Nephron progenitor cell (in vitro differentiated cells): ENCODE data around the gene KYNU.

Source experiments
- DNase-seq: peaks from one replicate; pipeline ENCODE4 v3.0.0; 2021
- H3K27ac Mint-ChIP-seq: 2 replicates; pipeline ENCODE4 v1.8.0; 2021; ENCODE audit warnings: mild to moderate bottlenecking, moderate library complexity, mixed read lengths
- H3K27me3 Mint-ChIP-seq: 2 replicates; pipeline ENCODE4 v1.8.0; 2021; ENCODE audit warnings: mild to moderate bottlenecking, low read depth, mixed read lengths; ENCODE audit not compliant: poor library complexity
- H3K36me3 Mint-ChIP-seq: 2 replicates; pipeline ENCODE4 v1.8.0; 2021; ENCODE audit warnings: low read depth, mixed read lengths
- H3K4me1 Mint-ChIP-seq: 2 replicates; pipeline ENCODE4 v1.8.0; 2021; ENCODE audit warnings: mixed read lengths
- H3K4me3 Mint-ChIP-seq: 2 replicates; pipeline ENCODE4 v1.8.0; 2021; ENCODE audit warnings: mild to moderate bottlenecking, moderate library complexity, mixed read lengths
- H3K9me3 Mint-ChIP-seq: 2 replicates; pipeline ENCODE4 v1.8.0; 2021; ENCODE audit warnings: mild to moderate bottlenecking, moderate library complexity, mixed read lengths
- CTCF ChIP-seq: fragments of 200-600 bp; sonication (generic); IDR thresholded peaks from 2 replicates; pipeline ENCODE4 v1.5.0; 2021; ENCODE audit warnings: antibody characterized with exemption

KYNU gene

GRCh38 chr2:142983174-142983573 lies 105.7 kb downstream of the KYNU start:
- no peak for TF ChIP-seq CTCF
- H3K36me3 Mint-ChIP-seq = no peaks in the 10 kb centered on the region
- no peak overlapping the region for H3K4me3 Mint-ChIP-seq
- H3K9me3 Mint-ChIP-seq = no peaks in the 10 kb centered on the region
- peaks cover 5% of the 10 kb centered on the region for H3K4me1 Mint-ChIP-seq
- no peak for DNase-seq
- H3K27ac Mint-ChIP-seq = no peak overlapping the region
- no peaks in the 10 kb centered on the region for H3K27me3 Mint-ChIP-seq

- Mint-ChIP-seq H3K9me3 (no peaks in the 10 kb centered on the region), H3K36me3 (no peaks in the 10 kb centered on the region), H3K4me1 (peaks cover 17% of the 10 kb centered on the region), H3K4me3 (no peak overlapping the region), H3K27me3 (no peaks in the 10 kb centered on the region), H3K27ac (no peak overlapping the region)
- TF ChIP-seq CTCF = no peak
- no peak for DNase-seq
These were observed 107.2 kb downstream of the KYNU start for GRCh38 chr2:142984657-142985056.

- no peak overlapping the region for H3K27ac Mint-ChIP-seq
- no peaks in the 10 kb centered on the region for H3K36me3 Mint-ChIP-seq
- no peaks in the 10 kb centered on the region for H3K27me3 Mint-ChIP-seq
- no peak for TF ChIP-seq CTCF
- H3K9me3 Mint-ChIP-seq = no peaks in the 10 kb centered on the region
- no peak for DNase-seq
- H3K4me3 Mint-ChIP-seq = no peak overlapping the region
- H3K4me1 Mint-ChIP-seq = peaks cover 25% of the 10 kb centered on the region
These were observed 109.6 kb downstream of the KYNU start for GRCh38 chr2:142987044-142987443.

- Mint-ChIP-seq H3K36me3 (no peaks in the 10 kb centered on the region), H3K27ac (no peak overlapping the region)
- DNase-seq = no peak
These were observed 112.1 kb downstream of the KYNU start for GRCh38 chr2:142989273-142990204.

GRCh38 chr2:142991295-142991694 lies 113.8 kb downstream of the KYNU start:
- no peak overlapping the region for H3K4me3 Mint-ChIP-seq
- H3K27ac Mint-ChIP-seq = no peak overlapping the region
- no peaks in the 10 kb centered on the region for H3K9me3 Mint-ChIP-seq
- H3K27me3 Mint-ChIP-seq = no peaks in the 10 kb centered on the region
- no peaks in the 10 kb centered on the region for H3K36me3 Mint-ChIP-seq
- TF ChIP-seq CTCF = no peak
- no peak for DNase-seq
- H3K4me1 Mint-ChIP-seq = peaks cover 43% of the 10 kb centered on the region

More at GRCh38 chr2:142989273-142990204, 112.1 kb downstream of the KYNU start:
- peak; percentile 65 for TF ChIP-seq CTCF
- Mint-ChIP-seq H3K27me3 (no peaks in the 10 kb centered on the region), H3K4me1 (peaks cover 43% of the 10 kb centered on the region), H3K9me3 (no peaks in the 10 kb centered on the region), H3K4me3 (no peak overlapping the region)

- H3K27ac Mint-ChIP-seq = no peak overlapping the region
- peaks cover 58% of the 10 kb centered on the region for H3K4me1 Mint-ChIP-seq
- no peak overlapping the region for H3K4me3 Mint-ChIP-seq
- DNase-seq = no peak
- TF ChIP-seq CTCF = no peak
- H3K9me3 Mint-ChIP-seq = no peaks in the 10 kb centered on the region
- no peaks in the 10 kb centered on the region for H3K27me3 Mint-ChIP-seq
- H3K36me3 Mint-ChIP-seq = no peaks in the 10 kb centered on the region
These were observed 115.4 kb downstream of the KYNU start for GRCh38 chr2:142992840-142993239.
